CD4-positive, alpha-beta T cell treated with Interleukin-10 for 1 hour (primary cell): ENCODE measurements around the gene OR4K14.
A peak's percentile ranks its signal among the peaks of the same experiment; 100 is the strongest.
"Not testable (repeated sequence)": the region's sequence is repeated elsewhere in the genome, so short reads cannot be mapped to it uniquely, and the experiment has no call there.

Experiments
- DNase-seq: peaks from one replicate; pipeline ENCODE4 v3.0.0-alpha.2; 2020

Gene OR4K14

GRCh38 chr14:20019257-20019865, at the start of gene OR4K14:
Gene OR4K14 (minus strand): TSS chr14:20019307. CDS start chr14:20015193, 4,114 bp downstream.
- no peak for DNase-seq

GRCh38 chr14:20059745-20060144, 40.6 kb upstream of the OR4K14 start, which contains the start of gene OR4L1:
Gene OR4L1 (plus strand): TSS chr14:20060045. CDS start chr14:20060045, 0 bp downstream.
- DNase-seq: no peak

- no peak for DNase-seq
Measured at GRCh38 chr14:20048202-20048601, 29.1 kb upstream of the OR4K14 start.

GRCh38 chr14:20044243-20044642, 25.1 kb upstream of the OR4K14 start:
- no peak for DNase-seq

GRCh38 chr14:20035938-20036337, 16.8 kb upstream of the OR4K14 start, which contains the start of gene OR4K13:
Gene OR4K13 (minus strand): TSS chr14:20036038. CDS start chr14:20034758, 1,280 bp downstream.
- DNase-seq: no peak

- DNase-seq: no peak
Measured at GRCh38 chr14:20035449-20035848, 16.3 kb upstream of the OR4K14 start.

GRCh38 chr14:20031058-20031457, 12.0 kb upstream of the OR4K14 start:
- no peak for DNase-seq

- DNase-seq: no peak
Measured at GRCh38 chr14:20008156-20008555, 11.0 kb downstream of the OR4K14 start.

GRCh38 chr14:20002319-20002718, 16.8 kb downstream of the OR4K14 start:
- no peak for DNase-seq

- DNase-seq: no peak
Measured at GRCh38 chr14:20001863-20002262, 17.2 kb downstream of the OR4K14 start, which contains the start of gene OR4Q2. Gene OR4Q2 (plus strand): TSS chr14:20002163.

- no peak for DNase-seq
Measured at GRCh38 chr14:19993438-19993837, 25.7 kb downstream of the OR4K14 start.

- DNase-seq: no peak
Measured at GRCh38 chr14:19975291-19975690, 43.8 kb downstream of the OR4K14 start, which contains the start of gene OR4K15. Gene OR4K15 (plus strand): TSS chr14:19975591. CDS start chr14:19975591, 0 bp downstream.

- peak; percentile 62 for DNase-seq
Measured at GRCh38 chr14:19974844-19975243, 44.3 kb downstream of the OR4K14 start.

GRCh38 chr14:19969735-19970134, 49.4 kb downstream of the OR4K14 start:
- not testable (repeated sequence) for DNase-seq
